Measurements from ENCODE around the gene MTUS2.

MTUS2 gene

GRCh38 chr13:28859069-28859468 lies 38.9 kb downstream of the MTUS2 start:
- no peak for DNase-seq (ENCODE audit: low spot score)

DNA sequence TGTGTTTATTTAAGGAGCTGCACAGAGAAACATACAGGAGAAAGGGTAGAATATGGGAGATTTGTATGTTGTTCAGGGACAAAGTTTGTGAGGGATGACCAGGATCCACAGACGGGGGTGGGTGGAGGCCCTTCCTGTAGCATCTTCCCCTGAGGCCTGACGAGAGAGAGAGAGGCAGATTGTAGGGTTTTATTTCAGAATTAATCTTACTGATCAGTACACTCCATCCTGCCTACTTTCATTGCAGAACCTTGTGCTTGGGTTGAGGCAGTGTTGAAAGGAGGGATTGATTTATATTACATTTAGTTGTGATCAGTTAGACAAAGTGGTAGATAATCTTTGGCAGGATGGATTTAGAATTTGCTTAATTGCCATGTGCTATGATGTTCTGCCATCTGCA lies 39.6 kb downstream of the MTUS2 start:
- no peak for DNase-seq (ENCODE audit: low spot score)

DNA sequence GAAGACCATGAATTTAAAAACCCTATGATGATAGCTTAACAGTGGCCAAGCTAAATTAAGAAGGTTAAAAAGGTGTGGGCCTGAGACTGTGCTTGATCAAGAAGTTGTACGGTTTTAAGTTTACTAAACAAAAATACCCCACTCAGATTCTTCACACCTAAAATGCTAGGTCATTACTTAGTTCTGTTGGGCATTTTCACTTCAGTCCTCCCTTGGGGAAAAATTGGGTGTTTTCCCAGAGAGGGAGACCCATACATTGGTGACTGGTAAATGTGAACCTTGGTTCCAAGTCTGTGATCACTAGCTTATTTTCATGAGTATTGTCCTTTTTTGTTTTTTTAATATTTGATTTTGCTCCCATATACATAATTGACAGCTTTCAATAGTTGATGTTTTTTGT lies 44.4 kb downstream of the MTUS2 start:
- DNase-seq (ENCODE audit: low spot score), result no peak

- DNase-seq (ENCODE audit: low spot score), result no peak
These were observed 45.1 kb downstream of the MTUS2 start for GRCh38 chr13:28865149-28865744.

GRCh38 chr13:28865951-28866350 lies 45.8 kb downstream of the MTUS2 start:
- DNase-seq (ENCODE audit: low spot score), result no peak

DNA sequence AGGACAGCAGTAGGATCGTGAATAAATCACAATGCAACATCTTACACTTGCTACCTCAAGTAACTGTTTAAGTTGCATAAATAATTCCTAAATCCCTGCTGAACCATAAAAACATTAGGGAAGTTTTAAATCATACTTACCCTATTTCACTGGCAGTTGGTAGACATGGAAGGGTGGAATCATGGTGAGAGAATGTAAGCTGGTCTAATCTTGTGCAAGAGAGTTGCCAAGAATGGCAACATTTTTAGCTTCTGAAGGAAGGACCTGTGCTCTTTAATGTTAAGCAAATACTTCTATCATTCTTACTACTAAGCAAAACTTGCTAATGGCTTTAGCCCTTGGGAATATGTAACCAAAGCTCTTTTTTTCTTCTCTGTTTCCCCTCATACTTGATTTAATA lies 46.8 kb downstream of the MTUS2 start:
- no peak for DNase-seq (ENCODE audit: low spot score)

DNA sequence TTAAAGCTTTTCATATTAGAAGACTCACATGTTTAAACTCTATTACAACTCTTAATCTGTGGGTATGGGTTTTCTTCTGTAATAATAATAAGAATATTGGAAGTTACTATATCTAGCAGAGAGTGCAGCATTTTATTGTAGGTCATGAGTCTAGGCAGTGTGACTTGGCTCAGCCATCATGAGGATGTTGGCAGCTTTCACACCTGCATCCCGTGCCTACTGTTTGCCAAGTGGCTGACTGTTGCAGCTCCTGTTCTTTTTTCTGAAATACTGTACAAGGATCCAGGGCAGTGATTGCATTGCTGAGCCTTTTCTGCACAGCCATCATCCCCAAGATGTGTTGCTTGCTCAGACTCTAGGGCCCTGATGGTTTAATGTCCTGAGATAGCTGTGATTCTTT lies 47.4 kb downstream of the MTUS2 start:
- no peak for DNase-seq (ENCODE audit: low spot score)

GRCh38 chr13:28872427-28873176 lies 52.5 kb downstream of the MTUS2 start:
- DNase-seq (ENCODE audit: low spot score), result no peak

GRCh38 chr13:28875846-28876615 lies 55.9 kb downstream of the MTUS2 start:
- no peak for DNase-seq (ENCODE audit: low spot score)

DNA sequence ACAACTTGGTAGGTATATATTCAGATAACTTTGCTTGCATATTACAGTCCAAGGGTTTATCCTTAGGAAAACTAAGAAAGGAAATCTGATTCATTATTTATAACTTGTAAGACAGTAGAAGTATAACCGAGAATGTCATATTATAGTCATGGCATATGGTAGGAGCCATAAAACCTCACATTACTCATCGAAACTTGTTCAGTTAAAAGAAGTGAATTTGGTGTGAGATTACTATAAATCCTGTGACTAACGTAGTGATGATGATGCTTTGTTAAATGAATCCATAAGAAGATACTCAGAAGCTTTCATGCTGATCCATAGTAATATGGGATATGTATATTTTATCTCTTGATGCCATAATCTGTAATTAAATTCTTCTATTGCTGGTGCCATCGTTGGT lies 57.3 kb downstream of the MTUS2 start:
- DNase-seq (ENCODE audit: low spot score), result no peak

- no peak for DNase-seq (ENCODE audit: low spot score)
These were observed 65.0 kb downstream of the MTUS2 start for GRCh38 chr13:28885181-28885580.

GRCh38 chr13:28889086-28889732 lies 69.1 kb downstream of the MTUS2 start:
- DNase-seq (ENCODE audit: low spot score), result no peak

GRCh38 chr13:28890712-28891111 lies 70.6 kb downstream of the MTUS2 start:
- no peak for DNase-seq (ENCODE audit: low spot score)

DNA sequence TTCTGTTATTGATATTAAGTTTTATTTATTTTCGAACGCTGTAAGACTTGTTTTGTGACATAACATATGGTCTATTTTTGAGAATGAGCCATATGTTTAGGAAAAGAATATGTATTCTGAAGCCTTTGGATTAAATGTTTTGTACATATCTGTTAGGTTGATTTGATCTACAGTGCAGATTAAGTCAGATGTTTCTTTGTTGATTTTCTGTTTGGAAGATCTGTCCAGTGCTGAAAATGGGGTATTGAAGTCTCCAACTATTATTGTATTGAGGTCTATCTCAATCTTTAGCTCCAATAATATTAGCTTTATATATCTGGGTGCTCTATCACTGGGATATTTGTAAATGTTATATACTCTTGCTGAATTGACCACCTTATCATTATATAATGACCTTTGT lies 97.9 kb downstream of the MTUS2 start:
- no peak for DNase-seq (ENCODE audit: low spot score)

- no peak for DNase-seq (ENCODE audit: low spot score)
These were observed 102.2 kb downstream of the MTUS2 start for GRCh38 chr13:28922341-28922740.

DNA sequence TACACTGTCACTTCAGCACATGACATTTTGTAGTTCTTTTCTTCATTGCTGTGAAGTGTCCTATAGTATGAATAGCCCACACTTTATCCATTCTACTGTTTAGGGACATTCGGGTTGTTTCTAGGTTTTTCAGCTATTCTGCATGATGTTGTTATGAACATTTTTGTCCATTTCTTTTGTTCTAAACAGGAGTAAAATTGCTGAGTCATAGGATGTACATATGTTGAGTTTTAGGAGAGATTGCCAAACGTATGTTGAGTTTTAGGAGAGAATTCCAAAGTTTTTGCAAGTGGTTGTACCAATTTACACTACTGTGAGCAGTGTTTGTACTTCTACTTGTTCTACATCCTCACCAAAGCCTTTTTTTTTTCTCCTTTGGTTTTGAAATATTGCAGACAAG lies 115.0 kb downstream of the MTUS2 start:
- DNase-seq (ENCODE audit: low spot score), result no peak

DNA sequence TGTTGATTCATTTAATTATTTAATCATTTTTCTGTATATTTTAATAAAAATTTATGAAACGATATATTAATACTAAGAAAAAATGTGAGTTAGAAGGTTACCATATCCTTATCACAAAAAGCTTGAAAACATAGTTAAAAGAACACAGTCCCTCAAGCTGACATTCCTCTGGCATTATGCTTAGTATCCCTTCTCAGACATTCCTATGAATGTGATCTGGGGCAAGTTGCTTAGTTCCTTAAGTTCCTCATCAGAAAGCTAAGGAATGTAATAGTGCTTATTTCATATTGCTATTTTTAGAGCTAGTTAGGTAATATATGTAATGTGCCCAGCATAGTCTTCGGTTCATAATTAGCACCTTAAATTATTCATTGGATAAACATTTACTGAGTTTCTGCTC lies 122.8 kb downstream of the MTUS2 start:
- DNase-seq (ENCODE audit: low spot score), result no peak

GRCh38 chr13:28953714-28954418 lies 133.7 kb downstream of the MTUS2 start:
- DNase-seq (ENCODE audit: low spot score), result no peak

DNA sequence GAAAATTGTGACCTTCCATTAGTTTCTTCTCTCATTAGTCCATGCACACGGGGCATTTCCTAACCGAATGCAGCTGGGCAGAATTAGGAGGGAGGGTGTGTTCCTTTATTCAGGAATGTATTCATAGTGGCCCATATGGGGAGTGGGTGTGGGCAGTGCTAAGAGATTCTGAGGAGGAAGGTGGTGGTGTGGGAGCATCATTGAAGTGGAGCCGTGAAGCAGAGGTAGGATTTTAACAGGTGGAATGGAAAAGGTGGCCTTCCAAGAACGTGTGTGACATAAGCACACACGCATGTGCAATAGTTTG lies 134.2 kb downstream of the MTUS2 start:
- DNase-seq (ENCODE audit: low spot score), result no peak

DNA sequence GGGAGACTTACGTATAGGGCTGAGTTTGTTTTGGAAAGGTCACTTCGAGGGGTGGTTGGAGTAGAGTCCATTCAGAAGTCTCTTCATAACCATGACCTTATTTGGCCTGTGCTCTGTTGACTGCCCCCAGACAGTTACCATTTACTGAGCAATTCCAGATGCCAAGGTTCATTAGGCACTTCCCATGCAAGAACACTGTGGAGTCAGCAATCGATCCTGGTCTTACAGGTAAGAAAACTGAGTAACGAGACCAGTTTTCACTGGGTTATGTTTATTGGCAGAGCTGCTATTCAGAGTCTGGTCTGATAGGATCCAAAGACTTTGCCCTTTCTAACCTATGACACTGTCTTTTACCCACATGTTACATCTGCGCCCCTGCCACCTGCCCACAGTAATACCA lies 134.7 kb downstream of the MTUS2 start:
- DNase-seq (ENCODE audit: low spot score), result no peak

- DNase-seq (ENCODE audit: low spot score), result no peak
These were observed 135.3 kb downstream of the MTUS2 start for GRCh38 chr13:28955264-28955966.

- DNase-seq (ENCODE audit: low spot score), result no peak
These were observed 137.9 kb downstream of the MTUS2 start for GRCh38 chr13:28958018-28958417.
